KOPT-K1 (cell line): ENCODE measurements around the gene KYNU.
"Not testable (repeated sequence)": the region's sequence is repeated elsewhere in the genome, so short reads cannot be mapped to it uniquely, and the experiment has no call there.

Experiments used
- H3K27ac ChIP-seq: fragments of 200-600 bp; sonication (generic); 2 replicates; pipeline ENCODE4 v1.5.1; 2016; ENCODE audit warnings: antibody characterized with exemption, mild to moderate bottlenecking, low read depth, low read length; ENCODE audit not compliant: poor library complexity, severe bottlenecking
- H3K36me3 ChIP-seq: fragments of 200-600 bp; sonication (generic); 2 replicates; pipeline ENCODE4 v1.5.1; 2017; ENCODE audit warnings: antibody characterized with exemption, mild to moderate bottlenecking, low read length, moderate library complexity; ENCODE audit not compliant: insufficient read depth
- H3K9me3 ChIP-seq: fragments of 200-600 bp; sonication (generic); 2 replicates; pipeline ENCODE4 v1.5.1; 2017; ENCODE audit warnings: antibody characterized with exemption, low read length, mild to moderate bottlenecking; ENCODE audit not compliant: insufficient read depth, poor library complexity, severe bottlenecking

KYNU gene

DNA sequence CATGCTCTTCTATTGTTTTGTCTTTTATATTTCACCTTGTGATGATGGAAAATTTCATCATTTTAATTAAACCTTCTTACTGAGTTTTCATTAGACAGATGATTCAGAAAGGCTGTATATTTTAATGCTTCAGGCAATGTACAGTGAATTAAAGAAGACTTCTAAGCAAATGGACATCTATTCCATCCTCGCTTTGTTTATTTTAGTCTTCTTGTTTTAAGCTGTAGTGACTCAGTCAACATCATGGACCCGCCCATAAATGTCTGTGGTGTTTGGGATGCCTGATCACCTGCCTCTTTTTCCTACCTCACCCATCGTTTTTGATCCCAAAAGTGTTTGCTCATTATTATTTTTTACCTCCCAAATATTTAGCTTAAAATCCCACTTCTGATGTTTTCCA, 43.1 kb downstream of the KYNU start:
- Histone ChIP-seq H3K36me3 (no peaks in the 10 kb centered on the region), H3K9me3 (no peaks in the 10 kb centered on the region), H3K27ac (no peak overlapping the region)

- H3K36me3 ChIP-seq: no peaks in the 10 kb centered on the region
- H3K9me3 ChIP-seq: no peaks in the 10 kb centered on the region
- no peak overlapping the region for H3K27ac ChIP-seq
These were observed 49.0 kb downstream of the KYNU start for GRCh38 chr2:142926445-142926844.

DNA sequence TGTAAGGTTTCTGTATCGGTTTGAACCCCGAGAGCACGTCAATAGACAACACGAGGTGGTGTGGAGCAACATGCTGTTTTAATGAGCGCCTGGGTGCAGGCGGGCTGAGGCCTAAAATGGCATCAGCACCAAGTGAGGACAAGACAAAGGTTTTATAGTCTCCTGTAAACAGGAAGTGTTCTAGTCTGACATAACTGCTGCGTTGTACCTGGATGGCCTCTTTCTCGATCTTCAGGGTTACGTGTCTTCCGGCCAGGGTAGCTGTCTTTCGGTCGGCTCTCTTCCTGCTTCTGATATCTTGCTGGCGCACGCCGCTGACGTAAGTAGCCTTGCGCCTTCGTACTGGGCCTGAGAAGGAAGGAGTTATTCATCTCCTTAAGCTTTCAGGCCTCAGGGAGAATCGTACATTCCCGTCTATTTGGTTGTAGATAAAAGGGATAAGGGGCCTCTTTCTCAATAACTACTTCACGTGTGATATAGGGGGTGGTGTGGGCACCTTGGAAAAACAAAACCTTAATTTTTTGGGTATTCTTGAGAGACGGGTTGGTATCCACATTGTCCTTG, 53.5 kb downstream of the KYNU start:
- H3K36me3 ChIP-seq: no peaks in the 10 kb centered on the region
- H3K9me3 ChIP-seq: no peaks in the 10 kb centered on the region
- H3K27ac ChIP-seq: no peak overlapping the region

DNA sequence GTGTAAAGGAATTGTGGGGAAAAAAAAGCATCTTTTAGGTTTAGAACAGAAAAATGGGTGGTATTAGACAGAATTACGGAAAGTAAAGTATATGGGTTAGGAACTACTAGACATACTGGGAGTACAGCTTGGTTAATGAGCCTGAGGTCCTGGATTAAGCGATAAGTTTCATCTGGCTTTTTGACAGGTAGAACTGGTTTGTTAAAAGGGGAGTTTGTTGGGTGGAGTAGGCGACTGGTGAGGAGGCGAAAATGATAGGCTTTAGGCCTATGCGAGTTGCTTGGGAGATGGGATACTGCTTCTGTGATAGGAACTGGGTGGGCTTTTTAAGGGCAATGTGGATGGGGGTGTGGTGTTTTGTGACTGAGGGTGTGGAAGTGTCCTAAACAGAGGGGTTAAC, 56.5 kb downstream of the KYNU start:
- Histone ChIP-seq H3K27ac (no peak overlapping the region), H3K36me3 (no peaks in the 10 kb centered on the region), H3K9me3 (no peaks in the 10 kb centered on the region)

- H3K27ac ChIP-seq: no peak overlapping the region
- no peaks in the 10 kb centered on the region for H3K36me3 ChIP-seq
- H3K9me3 ChIP-seq: no peaks in the 10 kb centered on the region
These were observed 58.2 kb downstream of the KYNU start for GRCh38 chr2:142935563-142936089.

GRCh38 chr2:142936629-142937028, 59.2 kb downstream of the KYNU start:
- Histone ChIP-seq H3K36me3 (no peaks in the 10 kb centered on the region), H3K9me3 (no peaks in the 10 kb centered on the region), H3K27ac (no peak overlapping the region)

DNA sequence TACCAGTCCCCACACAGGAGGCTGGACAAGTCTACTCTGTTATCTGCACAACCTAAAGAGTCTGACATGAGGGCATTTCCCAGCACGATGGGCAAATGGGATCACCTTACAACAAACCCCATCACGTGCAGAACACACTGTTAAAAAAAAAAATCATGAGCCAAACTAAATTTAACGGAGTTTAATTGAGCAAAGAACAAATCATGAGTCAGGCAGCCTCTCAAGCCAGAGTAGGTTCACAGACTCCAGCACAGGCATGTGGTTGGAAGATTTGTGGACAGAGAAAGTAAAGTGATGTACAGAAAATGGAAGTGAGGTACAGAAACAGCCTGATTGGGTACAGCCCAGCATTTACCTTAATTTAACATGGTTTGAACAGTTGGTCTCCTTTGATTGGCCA, 59.9 kb downstream of the KYNU start:
- H3K36me3 ChIP-seq: no peaks in the 10 kb centered on the region
- no peak overlapping the region for H3K27ac ChIP-seq
- H3K9me3 ChIP-seq: no peaks in the 10 kb centered on the region

DNA sequence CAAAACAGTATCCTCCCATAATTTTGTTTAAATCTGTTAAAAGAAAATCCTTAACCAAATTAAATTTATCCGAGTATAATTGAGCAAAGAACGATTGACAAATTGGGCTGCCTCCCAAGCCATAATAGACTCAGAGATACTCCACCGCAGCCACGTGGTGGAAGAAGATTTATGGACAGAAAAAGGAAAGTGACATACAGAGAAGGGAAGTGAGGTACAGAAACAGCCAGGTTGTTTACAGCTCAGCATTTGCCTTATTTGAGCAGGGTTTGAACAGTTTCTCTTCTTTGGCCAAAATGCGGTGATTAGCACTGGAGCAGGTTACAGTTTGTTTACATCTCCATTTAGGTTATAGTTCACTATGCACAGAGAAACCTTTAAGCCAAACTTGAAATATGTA, 60.8 kb downstream of the KYNU start:
- Histone ChIP-seq H3K27ac (no peak overlapping the region), H3K36me3 (no peaks in the 10 kb centered on the region), H3K9me3 (no peaks in the 10 kb centered on the region)

GRCh38 chr2:142940606-142941223, 63.3 kb downstream of the KYNU start:
- no peaks in the 10 kb centered on the region for H3K9me3 ChIP-seq
- H3K36me3 ChIP-seq: no peaks in the 10 kb centered on the region
- H3K27ac ChIP-seq: no peak overlapping the region

GRCh38 chr2:142942690-142943089, 65.2 kb downstream of the KYNU start:
- no peaks in the 10 kb centered on the region for H3K9me3 ChIP-seq
- no peak overlapping the region for H3K27ac ChIP-seq
- H3K36me3 ChIP-seq: no peaks in the 10 kb centered on the region

GRCh38 chr2:142944264-142944663, 66.8 kb downstream of the KYNU start:
- H3K9me3 ChIP-seq: no peaks in the 10 kb centered on the region
- no peak overlapping the region for H3K27ac ChIP-seq
- H3K36me3 ChIP-seq: no peaks in the 10 kb centered on the region

GRCh38 chr2:142944721-142945120, 67.3 kb downstream of the KYNU start:
- no peak overlapping the region for H3K27ac ChIP-seq
- H3K9me3 ChIP-seq: no peaks in the 10 kb centered on the region
- no peaks in the 10 kb centered on the region for H3K36me3 ChIP-seq

DNA sequence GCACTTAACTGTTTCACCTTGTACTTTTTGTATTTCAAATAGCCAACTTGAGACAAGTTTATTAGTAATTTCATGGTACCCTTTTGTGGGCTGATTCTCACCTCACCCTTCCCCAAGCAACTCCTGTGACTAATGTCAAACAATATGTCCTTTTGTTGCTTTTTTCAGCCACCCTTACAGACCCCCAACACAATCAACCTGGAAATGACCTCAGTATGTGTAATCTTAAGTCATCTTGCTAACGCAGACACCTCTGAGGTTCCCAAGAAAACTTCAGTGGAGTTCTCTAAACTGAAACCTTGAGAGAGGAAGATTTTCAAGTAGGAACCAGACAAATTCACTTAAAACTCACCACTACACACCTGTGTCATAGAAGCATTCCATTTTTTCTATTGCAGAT, 69.5 kb downstream of the KYNU start:
- H3K27ac ChIP-seq: no peak overlapping the region
- no peaks in the 10 kb centered on the region for H3K36me3 ChIP-seq
- H3K9me3 ChIP-seq: no peaks in the 10 kb centered on the region

DNA sequence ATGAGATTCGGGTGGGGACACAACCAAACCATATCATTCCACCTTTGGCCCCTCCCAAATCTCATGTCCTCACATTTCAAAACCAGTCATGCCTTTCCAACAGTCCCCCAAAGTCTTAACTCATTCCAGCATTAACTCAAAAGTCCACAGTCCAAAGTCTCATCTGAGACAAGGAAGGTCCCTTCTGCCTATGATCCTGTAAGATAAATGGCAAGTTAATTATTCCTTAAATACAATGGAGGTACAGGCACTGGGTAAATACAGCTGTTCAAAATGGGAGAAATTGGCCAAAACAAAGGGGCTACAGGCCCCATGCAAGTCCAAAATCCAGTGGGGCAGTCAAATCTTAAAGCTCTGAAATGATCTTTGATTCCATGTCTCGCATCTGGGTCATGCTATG, 71.3 kb downstream of the KYNU start:
- H3K9me3 ChIP-seq, H3K36me3 ChIP-seq, H3K27ac ChIP-seq: not testable (repeated sequence)

DNA sequence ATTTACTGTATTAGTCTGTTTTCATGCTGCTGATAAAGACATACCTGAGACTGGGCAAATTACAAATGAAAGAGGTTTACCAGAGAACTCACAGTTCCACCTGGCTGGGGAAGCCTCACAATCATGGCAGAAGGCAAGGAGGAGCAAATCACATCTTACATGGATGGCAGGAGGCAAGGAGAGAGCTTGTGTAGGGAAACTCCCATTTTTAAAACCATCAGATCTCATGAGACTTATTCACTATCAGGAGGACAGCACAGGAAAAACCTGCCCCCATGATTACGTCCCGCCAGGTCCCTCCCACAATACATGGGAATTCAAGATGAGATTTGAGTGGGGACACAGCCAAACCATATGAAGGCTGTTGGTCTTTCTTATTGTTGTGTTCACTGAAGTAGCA, 72.9 kb downstream of the KYNU start:
- H3K9me3 ChIP-seq, H3K36me3 ChIP-seq: not testable (repeated sequence)

More for the DNA sequence above, 72.9 kb downstream of the KYNU start:
- not testable (repeated sequence) for H3K27ac ChIP-seq
